Cardiac septum (tissue), 1 donor: ENCODE results near the gene DMGDH. TPM values are rescaled to one million over a fixed set of nuclear protein-coding genes. Genes with fewer than 3 reads are reported as not detected.

Experiments
- DNase-seq: peaks from one replicate; pipeline ENCODE4 v3.0.0-alpha.2; 2020; ENCODE audit warnings: low spot score
- intact Hi-C: fragments of 100-400 bp; cut with DNase I; formaldehyde crosslinking; loops from one replicate; pipeline ENCODE4 v1.14.0; 2022
- total RNA-seq: library from RNA; stranded (reverse); fragmentation: NEBNext Ultra II Directional; extraction: Animal tissue kit (Norgen Biotek cat#: 25700); gene quantifications from one replicate; pipeline ENCODE4 v1.2.1, GENCODE V29; 2021
- donor health status: DM: no; HTN: no; CAD: no.

The DMGDH gene
- total RNA-seq, 1 donor from 2014 or later: 0.86 TPM

DNA sequence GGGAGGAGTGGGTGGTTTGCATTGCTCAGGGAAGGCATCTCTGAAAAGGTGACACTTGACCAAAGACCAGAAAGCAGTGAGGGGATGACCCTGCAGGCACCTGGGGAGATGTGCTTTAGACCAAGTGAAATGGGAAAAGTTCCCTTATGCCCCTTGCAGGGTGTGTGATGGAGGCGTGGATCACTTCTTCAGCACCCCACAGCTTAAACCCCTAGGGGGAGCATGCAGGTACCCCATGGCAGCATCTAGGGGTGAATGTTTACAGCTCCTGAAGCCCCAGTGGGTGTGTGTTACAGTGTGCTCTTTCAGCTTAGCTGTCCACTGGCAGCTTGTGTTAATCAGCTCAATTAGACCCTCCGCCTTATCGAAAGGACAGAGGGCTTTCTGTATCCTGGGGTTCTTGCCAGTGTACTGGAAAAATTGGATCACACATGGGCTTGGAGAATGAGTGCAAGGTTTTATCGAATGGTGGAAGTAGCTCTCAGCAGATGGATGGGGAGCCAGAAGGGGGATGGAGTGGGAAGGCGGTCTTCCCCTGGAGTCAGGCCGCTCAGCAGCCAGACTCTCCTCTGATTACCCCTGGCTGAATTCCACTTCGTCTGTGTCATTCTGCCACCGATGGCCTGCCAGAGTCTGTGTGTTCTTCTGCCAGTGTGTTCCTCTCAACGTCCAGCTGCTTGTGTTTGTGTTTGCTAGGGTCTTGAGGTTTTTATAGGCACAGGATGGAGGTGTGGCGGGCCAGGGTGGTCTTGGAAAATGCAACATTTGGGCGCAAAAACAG lies 6.4 kb upstream of the DMGDH start:
- DNase-seq: no peak
- intact Hi-C loops: no loop called here

DNA sequence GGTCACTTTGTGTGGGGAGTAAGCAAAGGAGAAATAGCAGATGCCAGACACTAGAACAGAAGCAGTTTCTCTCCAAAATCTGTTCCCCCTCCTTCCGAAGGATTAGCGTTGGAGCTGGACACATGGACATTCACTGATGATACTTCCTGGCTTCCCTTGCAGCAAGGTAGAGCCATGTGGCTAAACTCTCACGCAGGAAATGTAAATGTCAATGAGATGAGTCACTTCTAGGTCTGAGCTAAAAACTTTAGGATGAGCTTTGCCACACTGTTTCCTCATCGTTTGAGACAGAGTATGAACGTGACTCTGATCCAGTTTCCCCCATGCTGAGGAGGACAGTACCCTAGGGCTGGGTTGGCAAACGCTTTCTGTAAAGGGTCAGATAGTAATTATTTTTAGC lies 5.2 kb upstream of the DMGDH start:
- intact Hi-C loops: no loop called here
- no peak for DNase-seq

DNA sequence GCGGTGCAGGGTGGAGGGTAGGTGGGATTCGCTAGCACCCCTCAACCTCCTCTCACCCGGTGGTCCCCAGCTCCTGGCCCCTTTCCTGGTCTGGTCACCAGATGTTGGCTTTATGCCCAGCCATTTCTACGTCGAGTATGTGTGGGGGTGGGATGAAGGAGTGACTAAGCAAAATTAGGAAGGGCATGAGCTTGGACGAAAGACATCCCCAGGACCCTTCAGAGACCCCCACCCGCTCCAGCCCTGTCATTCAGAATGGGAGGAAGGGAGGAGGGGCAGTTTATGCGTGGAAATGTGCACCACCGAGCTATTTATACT lies 835 bp upstream of the DMGDH start:
- no peak for DNase-seq
- intact Hi-C loops: no loop called here

DNA sequence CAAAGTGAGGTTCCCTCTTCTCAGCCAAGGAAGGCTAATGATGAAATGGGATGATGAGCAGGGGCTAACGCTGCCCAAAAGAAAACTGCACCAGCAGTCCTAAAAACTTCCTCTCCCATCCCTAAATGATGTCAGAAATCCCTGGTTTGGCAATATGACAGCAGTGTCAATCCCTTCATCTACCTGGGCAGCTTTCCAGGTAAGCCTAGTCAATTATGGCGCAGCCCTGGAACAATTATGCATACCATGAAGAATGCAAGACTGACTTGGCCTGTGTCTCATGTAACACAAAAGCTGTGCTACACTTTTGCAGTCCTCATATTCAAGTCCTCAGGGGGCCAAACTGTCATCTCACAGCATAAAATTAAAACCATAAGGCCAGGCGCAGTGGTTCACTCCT lies 7.0 kb downstream of the DMGDH start:
- DNase-seq: no peak
- intact Hi-C loops: no loop called here

DNA sequence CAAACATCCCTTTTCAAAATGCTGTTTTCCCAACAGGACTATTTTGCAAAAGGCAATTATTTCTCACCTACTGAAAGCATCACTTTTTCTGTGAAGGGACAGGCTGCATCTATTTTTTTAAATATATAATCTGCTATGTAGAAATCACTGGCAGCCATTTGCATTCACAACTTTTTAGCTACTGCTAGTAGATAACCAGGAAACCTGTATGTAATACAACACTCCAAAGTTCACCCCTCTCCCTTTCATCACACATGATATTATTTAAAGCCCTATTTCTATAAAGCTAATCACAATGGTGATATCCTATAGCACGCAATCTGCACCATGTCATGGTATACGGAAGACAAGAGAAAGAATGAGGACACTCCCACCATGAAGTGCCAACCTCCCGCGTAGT lies 9.8 kb downstream of the DMGDH start:
- no peak for DNase-seq
- intact Hi-C loops: no loop called here

DNA sequence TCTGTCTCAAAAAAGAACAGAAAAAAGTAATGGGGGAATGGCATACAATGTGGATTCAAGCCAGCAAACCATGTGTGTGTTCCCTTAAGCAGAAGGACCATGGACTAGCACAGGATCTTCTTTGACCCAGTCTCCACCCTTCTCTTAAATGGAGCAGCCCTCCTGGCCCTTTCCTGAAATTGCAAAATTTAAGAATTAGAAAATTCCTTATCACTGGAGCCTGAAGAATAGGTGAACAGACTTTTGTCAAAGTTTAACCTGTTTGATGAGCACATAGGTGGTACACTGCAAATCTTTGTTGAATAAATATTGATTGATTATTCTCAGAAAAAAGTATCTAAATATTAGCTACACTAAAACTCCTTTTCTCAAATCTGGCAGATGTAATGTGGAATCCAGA lies 12.6 kb downstream of the DMGDH start:
- intact Hi-C loops: no loop called here
- no peak for DNase-seq

DNA sequence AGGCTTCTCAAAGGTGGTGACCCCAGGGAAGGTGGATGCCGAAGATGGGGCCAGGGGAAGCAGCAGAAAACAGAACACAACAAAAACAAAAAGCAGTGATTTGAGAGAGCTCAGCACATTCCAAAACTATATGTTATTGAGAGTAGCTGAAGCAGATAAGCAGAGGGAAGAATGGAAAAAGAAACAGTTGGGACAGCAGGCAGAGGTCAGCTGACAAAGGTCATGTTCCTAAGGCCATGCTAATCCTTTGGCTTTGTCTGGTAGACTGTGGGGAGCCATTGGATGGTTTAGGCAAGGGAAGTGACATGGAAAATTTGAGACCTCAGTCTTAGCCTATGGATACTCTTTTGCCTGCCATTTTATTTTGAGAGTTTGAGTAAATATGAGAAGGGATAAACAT lies 14.5 kb downstream of the DMGDH start:
- intact Hi-C loops: no loop called here
- DNase-seq: no peak

DNA sequence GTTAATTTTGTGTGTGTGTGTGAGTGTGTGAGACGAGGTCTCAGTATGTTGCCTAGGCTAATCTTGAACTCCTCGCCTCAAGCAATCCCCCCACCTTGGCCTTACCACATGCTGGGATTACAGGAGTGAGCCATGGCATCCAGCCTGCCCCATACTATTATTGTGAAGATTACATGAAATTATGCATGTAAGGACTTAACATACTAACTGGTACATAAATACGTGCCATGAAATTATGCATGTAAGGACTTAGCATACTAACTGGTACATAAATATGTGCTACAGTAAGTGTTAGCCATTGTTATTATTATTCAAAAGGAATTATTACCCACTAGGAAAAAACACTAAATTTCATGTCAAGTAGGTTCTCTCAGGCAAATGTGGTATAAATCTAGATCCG lies 16.2 kb downstream of the DMGDH start:
- DNase-seq: no peak
- intact Hi-C loops: no loop called here

DNA sequence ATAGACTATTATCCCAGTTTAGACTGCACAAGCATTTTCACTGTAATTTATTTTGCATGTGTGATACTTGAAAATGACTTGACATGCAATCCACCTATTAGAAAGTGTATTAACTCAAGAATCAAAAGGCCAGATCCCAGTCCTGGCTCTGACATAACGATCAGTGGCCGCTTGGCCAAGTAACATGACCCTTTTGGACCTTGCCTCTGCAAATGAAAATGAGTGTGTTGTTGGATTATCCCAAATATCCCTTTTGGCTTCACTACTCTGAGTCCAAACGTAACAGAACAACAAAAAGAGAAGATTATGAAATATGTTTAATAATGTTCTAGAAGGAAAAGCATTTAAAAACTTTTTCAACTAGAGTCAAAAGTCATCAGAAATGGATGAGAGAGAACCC lies 19.0 kb downstream of the DMGDH start:
- intact Hi-C loops: no loop called here
- no peak for DNase-seq

DNA sequence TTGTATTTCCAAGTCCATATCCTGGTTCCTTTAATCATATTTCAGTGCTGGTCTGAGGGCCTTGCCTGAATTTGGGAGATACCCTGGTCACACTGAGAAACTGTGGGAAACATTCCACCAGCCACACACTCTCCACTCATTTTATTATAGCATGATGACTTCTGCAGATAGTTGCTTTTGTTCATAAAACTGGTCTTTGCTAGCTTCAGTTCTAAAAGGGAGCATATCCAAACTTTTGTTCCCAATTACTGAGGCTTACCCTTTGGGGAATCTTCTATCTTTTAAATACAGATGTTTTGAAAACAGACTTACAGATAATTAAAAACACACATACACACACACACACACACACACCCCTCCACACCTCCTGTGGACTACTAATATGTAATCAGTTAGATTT lies 21.0 kb downstream of the DMGDH start:
- intact Hi-C loops: no loop called here
- DNase-seq: no peak

DNA sequence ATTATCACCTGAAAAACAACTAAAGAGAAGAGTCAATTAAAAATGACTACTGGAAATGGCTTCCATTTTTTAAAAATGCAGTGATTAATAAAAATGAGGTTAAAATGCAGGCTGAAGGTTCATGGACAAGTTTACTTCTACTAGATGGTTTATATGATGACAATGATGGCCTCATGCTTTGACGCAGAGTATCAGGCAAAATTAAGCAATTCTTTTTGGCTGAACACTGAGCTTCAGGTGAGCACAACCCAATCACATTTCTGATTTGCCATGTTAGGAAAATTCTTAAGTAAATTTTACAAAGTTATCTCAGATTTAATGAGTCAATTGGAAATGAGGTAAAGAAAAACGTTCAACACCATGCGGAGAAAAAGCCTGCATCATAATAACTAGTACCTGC lies 22.3 kb downstream of the DMGDH start:
- intact Hi-C loops: no loop called here
- no peak for DNase-seq

DNA sequence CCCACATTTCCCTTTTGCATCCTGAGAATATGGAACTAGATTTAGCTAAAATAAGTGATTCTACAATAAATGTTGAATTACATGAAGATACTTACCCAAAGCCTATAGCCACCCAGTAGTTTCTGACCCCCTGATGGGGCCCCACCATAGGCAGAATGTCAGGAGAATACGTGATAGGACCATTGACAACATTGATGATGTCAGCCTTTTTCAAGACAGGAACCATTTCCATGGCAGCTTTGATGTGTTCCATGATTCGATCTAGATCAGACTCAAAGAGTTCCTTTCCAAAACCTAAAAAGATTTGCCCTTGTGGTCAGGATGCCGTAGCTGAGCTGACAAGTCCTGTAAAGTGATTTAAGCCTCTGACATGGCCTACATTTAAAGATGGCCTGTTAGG lies 27.3 kb downstream of the DMGDH start:
- no peak for DNase-seq
- intact Hi-C loops: no loop called here

DNA sequence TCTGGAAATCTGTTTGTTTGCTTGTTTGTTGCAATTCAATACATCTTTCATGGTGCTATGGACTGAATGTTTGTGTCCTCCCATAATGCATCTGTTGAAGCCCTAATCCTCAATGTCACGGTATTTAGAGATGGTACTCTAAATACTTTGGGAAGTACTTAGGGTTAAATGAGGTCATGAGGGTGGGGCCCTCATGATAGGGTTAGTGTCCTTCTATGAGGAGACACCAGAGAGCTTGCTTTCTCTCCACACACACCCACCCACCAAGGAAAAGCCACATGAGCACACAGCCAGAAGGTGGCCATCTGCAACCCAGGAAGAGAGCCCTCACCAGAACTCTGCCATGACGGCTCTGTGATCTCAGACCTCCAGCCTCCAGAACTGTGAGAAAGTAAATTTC lies 32.7 kb downstream of the DMGDH start:
- intact Hi-C loops: no loop called here
- no peak for DNase-seq

DNA sequence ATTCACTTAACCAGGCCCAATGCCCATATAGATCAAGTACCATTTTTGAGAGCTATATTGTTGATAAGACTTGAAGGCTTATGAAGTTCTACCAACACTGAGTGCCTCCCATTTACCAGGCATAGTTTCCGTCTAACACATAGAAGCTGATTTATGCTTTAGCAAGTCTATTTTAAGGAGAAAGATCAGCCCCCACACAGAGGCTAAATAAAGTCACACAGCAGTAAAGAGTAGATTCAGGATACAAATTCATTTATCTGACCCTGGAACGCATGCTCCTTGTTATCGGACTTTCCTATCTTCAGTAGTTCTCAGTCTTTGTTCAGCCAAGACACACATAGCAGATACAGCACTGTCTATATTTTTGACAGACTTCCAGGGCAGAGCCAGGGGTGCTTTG lies 34.2 kb downstream of the DMGDH start:
- no peak for DNase-seq
- intact Hi-C loops: no loop called here

DNA sequence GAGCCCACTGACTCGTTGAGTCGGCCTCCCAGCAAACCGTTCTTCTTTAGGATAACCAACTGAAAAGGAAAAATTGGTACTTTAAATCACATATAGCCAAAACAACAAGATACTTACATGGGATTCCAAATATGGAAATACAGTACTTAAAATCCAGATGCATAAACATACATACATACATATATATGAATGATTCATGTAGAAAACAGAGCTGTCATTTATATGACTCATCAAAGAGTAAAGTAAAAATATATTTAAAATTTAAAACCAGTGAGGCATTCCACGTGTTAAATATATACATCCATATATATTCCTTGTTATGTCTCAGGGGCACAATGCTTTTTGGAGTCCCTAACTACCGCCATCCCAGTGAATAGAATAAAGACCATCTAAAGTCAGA lies 36.7 kb downstream of the DMGDH start:
- intact Hi-C loops: no loop called here
- no peak for DNase-seq

DNA sequence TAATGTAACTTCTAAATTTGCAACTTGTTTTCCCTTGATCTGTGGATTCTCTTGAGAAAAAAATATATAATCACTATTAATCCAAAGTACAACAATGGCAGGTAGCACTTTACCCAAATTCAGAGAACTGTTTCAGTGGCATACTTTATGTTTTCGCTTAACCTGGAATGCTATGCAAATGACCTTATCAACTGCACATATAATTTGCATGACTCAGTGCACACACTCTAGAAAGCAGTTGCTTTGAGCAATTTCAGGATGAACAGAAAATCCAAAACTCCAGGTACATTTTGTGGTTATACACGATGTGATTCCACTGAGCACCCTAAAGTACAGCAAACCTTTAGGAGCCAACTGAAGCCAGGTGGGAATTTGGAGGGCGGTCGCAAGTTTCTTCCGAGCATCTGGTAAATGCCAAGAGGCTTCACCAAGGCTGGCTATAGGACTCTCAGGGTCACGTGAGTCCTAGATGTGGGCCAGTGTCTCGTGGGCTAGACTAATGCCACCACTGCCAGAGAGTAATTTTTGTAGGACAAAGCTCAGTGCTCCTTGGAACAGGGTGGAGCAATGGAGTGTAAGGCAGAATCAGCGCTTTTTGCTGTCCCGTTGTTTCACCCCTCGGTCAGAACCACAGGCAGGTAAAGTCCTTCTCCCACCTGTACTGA lies 37.3 kb downstream of the DMGDH start:
- intact Hi-C loops: no loop called here
- no peak for DNase-seq

DNA sequence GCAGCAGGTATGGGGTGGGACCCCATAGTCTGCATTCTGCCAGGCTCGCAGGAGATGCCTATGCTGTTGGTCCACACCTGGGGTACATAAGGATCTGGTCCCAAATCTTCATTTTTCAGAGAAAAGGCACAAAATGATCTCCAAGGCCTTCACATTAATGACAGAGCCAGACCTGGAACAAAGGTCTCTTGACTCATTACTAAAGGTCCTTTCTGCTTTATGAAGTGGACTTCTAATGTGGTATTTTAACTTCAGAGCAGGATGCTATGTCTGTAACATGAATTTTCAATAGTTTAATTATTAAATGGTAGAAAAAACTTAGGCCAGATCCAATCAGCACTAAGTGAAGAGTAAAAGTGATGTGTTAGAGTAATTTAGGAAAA lies 38.0 kb downstream of the DMGDH start:
- DNase-seq: no peak
- intact Hi-C loops: no loop called here

DNA sequence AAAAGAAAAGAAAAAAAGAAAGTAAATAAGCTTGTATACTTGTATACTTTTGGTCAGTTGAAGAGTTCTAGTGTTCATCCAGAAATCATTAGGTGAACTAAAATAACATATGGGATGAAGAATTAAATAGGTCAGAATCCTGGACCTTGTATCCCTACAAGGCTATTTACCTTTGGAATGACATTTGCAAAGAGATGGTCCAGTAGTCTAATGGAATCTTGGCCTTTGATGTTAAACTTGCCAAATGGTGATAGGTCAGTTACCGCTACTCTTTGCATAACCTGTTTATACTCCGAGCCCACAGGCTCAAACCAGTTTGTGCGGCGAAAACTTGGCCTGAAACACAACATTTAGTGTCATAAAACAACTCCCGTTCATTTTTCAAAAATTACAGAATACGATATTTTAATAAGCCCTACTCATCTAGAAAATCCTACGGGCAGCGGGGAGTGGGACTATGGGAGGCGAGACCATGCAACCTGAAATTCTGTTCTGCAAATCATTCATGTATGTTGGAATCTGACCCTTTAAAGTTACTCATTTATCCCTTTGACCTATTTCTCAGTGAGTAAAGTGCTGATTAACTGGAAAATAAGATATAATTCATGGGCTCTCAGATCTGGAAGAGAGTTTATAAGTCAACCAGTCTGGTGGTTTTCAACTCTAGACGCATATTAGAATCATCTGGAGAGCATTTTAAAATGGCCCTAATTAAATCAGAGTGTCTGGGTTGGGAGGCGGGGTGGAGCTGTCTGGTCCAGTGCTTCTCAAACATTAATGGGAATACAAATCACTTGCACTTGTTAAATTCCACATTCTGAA lies 38.6 kb downstream of the DMGDH start:
- DNase-seq: no peak
- intact Hi-C loops: no loop called here

DNA sequence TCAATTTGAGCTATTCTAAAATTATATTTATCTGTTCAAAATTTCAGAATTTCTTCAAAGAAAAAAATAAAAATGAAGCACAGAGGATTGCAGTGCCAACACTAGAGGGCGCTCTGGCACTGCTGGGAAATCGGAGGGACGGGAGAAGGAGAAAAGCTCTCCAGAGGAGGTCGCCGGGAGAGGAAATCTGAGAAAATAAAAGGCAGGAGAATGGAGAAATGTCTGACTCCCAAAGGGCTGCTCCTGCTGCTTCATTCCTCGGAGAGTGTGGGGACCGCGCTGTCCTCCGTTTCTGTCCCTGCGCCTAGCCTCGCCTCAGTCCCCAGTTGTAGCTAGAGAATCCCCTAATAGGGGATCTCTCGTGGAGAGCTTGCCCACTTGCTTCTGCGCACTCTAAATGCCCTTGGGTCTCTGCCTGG lies 44.4 kb downstream of the DMGDH start:
- DNase-seq: no peak
- intact Hi-C loops: loop anchor here (1.0 kb wide), 1 partner anchor 108 kb away; no protein-coding TSS in a partner anchor

DNA sequence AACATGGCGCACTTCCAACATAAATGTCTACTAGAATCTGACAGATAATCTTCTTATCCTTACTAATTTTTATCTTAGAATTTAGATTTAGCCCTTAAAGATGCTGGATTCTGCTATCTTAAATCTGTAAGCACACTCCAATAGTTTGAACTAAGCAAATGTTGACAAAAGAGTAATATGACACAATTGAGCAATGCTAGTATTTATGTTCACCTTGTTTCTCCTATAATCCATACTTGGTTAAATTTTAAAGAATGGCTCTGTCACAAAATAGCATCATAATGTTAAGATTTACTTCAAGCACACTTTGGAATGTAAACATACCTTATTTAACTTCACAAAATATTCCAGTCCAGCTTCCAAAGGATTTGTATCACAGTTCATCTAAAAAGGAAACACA lies 45.5 kb downstream of the DMGDH start:
- no peak for DNase-seq
- intact Hi-C loops: loop anchor here (5.0 kb wide), 1 partner anchor 438 kb away; no protein-coding TSS in a partner anchor

DNA sequence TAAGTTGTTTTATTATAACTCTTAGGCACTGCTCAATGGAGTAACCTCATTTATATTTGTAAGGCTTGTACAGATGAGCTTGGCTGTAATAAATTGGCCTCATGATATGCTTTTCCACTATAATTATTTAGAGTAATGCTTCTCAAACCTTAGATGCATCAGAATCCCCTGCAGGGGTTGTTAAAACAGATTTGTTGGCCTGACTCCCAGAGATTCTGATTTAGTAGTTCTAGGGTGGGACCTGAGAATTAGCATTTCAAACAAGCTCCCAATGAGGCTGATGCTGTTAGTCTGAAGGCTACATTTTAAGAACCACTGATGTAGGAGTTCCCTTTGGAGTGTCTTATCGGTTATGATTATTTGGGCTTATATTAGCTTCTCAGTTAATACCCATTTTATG lies 46.1 kb downstream of the DMGDH start:
- no peak for DNase-seq
- intact Hi-C loops: loop anchor here (5.0 kb wide), 1 partner anchor 439 kb away; no protein-coding TSS in a partner anchor
